ENCODE measurements around the gene ADRA1B.

DNA sequence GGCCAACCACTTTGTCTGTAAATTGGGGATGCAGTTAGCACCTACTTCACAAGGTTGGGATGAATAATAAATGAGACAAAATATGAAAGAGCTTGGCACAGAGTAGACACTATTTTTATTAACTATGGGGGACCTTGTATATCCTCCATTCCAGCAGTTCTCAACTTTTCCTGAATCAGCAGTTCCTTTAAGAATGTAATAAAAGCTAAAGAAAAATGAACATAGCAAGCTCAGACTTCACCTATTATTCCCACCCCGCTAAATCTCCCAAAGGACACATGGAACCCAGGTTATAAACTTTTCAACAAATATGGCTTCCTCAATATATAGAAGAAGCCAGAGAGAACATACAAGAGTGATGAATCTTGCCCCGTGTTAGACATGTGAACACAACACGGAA is 60.6 kb downstream of the ADRA1B start:
- TF ChIP-seq CTCF (IDR thresholded peaks at IDR 0.05; ENCODE audit: insufficient read depth, low read depth, low read length) (no peak), EZH2 (IDR thresholded peaks at IDR 0.05; ENCODE audit: insufficient read depth, low read length) (no peak)
